ENCODE measurements around the gene TSHZ1.

GRCh38 chr18:75162467-75162866, 48.1 kb upstream of the TSHZ1 start:
- TF ChIP-seq POLR2A (IDR thresholded peaks at IDR 0.05) (no peak), EP300 (IDR thresholded peaks at IDR 0.05) (no peak)
- TF ChIP-seq, protein P1, sequence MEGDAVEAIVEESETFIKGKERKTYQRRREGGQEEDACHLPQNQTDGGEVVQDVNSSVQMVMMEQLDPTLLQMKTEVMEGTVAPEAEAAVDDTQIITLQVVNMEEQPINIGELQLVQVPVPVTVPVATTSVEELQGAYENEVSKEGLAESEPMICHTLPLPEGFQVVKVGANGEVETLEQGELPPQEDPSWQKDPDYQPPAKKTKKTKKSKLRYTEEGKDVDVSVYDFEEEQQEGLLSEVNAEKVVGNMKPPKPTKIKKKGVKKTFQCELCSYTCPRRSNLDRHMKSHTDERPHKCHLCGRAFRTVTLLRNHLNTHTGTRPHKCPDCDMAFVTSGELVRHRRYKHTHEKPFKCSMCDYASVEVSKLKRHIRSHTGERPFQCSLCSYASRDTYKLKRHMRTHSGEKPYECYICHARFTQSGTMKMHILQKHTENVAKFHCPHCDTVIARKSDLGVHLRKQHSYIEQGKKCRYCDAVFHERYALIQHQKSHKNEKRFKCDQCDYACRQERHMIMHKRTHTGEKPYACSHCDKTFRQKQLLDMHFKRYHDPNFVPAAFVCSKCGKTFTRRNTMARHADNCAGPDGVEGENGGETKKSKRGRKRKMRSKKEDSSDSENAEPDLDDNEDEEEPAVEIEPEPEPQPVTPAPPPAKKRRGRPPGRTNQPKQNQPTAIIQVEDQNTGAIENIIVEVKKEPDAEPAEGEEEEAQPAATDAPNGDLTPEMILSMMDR (IDR thresholded peaks at IDR 0.05), result no peak
